Measurements from ENCODE around the gene CHAT. TPM values are rescaled to one million over a fixed set of nuclear protein-coding genes. Genes with fewer than 3 reads are reported as not detected.

The CHAT gene
- total RNA-seq, 1 experiment from 2014 or later, result not detected

DNA sequence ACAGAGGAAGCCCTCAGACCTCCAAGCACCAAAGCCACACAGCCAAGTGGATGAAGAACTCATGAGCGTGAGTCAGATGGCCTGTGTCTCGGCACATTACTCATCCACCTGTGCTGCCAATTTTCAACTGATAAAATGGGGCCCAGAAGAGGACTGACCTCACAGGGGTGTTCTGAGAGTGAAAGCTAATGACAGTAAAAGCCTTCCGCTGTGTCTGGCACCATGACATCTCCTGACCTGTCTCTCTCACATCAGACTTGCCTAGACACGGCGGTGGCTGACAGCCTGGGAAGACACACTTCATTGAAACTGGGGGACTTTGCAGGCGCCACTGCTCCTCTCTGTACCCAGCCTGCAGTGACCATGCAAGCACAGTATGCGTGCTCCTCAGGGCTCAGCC, 12.0 kb upstream of the CHAT start:
- Histone ChIP-seq H3K27me3 (ENCODE audit: insufficient read depth, low read length) (peaks cover 27% of the 10 kb centered on the region), H3K4me2 (ENCODE audit: low read length) (no peak overlapping the region), H2AFZ (ENCODE audit: low read depth, low read length, poor library complexity, severe bottlenecking) (no peak overlapping the region), H3K27ac (ENCODE audit: low read depth, low read length) (no peak overlapping the region), H4K20me1 (ENCODE audit: insufficient read depth) (no peaks in the 10 kb centered on the region), H3K4me1 (ENCODE audit: control insufficient read depth in 1 of 2, insufficient read depth in 2 of 2, low read length in 2 of 2) (peaks cover 0 to 3% of the 10 kb centered on the region in 2 experiments; a peak in 1 of 4 replicates), H3K79me2 (ENCODE audit: insufficient read depth, low read length) (no peaks in the 10 kb centered on the region), H3K9me2 (ENCODE audit: insufficient read depth) (no peaks in the 10 kb centered on the region), H3K36me3 (ENCODE audit: control insufficient read depth in 1 of 2, insufficient read depth in 2 of 2, low read length in 2 of 2) (no peaks in the 10 kb centered on the region), H3K4me3 (replicated peaks in 1 of 2; ENCODE audit: low read depth in 1 of 2, low read length in 2 of 2) (no peak overlapping the region), H3K9ac (ENCODE audit: low read length) (no peak overlapping the region), H3K9me3 (ENCODE audit: control insufficient read depth in 1 of 2, insufficient read depth in 1 of 2, low read depth in 1 of 2, low read length in 2 of 2) (no peaks in the 10 kb centered on the region)
- DNase-seq (ENCODE audit: low read depth, low spot score) (no peak), ATAC-seq (no peak)
- TF ChIP-seq EGR1 (IDR thresholded peaks at IDR 0.05; ENCODE audit: low read depth) (no peak), ZFX (IDR thresholded peaks at IDR 0.05) (no peak), CEBPB (IDR thresholded peaks at IDR 0.05; ENCODE audit: low read depth) (no peak), CTCF (IDR thresholded peaks at IDR 0.05 in 2 of 3, conservative IDR thresholded peaks at IDR 0.05 in 1 of 3; ENCODE audit: borderline replicate concordance in 1 of 3, insufficient read depth in 1 of 3, low read depth in 2 of 3, low read length in 2 of 3) (no peak), MAX (IDR thresholded peaks at IDR 0.05) (no peak), EZH2phosphoT487 (IDR thresholded peaks at IDR 0.05; ENCODE audit: borderline replicate concordance) (no peak), YY1 (IDR thresholded peaks at IDR 0.05; ENCODE audit: extremely low read depth, insufficient replicate concordance, low read depth, low read length) (no peak), FOSL1 (IDR thresholded peaks at IDR 0.05; ENCODE audit: low read depth) (no peak), ELF1 (IDR thresholded peaks at IDR 0.05; ENCODE audit: borderline replicate concordance, low read depth) (no peak), RAD21 (IDR thresholded peaks at IDR 0.05; ENCODE audit: low read depth) (no peak), ZNF274 (IDR thresholded peaks at IDR 0.05; ENCODE audit: low read depth, low read length) (no peak), JUND (IDR thresholded peaks at IDR 0.05) (no peak), POLR2A (IDR thresholded peaks at IDR 0.05; ENCODE audit: borderline replicate concordance, extremely low read depth, insufficient read depth, insufficient read length) (no peak)
- TF ChIP-seq, protein P1, sequence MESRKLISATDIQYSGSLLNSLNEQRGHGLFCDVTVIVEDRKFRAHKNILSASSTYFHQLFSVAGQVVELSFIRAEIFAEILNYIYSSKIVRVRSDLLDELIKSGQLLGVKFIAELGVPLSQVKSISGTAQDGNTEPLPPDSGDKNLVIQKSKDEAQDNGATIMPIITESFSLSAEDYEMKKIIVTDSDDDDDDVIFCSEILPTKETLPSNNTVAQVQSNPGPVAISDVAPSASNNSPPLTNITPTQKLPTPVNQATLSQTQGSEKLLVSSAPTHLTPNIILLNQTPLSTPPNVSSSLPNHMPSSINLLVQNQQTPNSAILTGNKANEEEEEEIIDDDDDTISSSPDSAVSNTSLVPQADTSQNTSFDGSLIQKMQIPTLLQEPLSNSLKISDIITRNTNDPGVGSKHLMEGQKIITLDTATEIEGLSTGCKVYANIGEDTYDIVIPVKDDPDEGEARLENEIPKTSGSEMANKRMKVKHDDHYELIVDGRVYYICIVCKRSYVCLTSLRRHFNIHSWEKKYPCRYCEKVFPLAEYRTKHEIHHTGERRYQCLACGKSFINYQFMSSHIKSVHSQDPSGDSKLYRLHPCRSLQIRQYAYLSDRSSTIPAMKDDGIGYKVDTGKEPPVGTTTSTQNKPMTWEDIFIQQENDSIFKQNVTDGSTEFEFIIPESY (IDR thresholded peaks at IDR 0.05; ENCODE audit: extremely low read depth, insufficient replicate concordance, low read length), result no peak
- ChIA-PET POLR2A (no interaction called here), RAD21 (ENCODE audit: low non-redundant PET in 1 of 2, low total read pairs in 2 of 2, uncharacterized antibody in 2 of 2, unreplicated experiment in 2 of 2) (no interaction called here), CTCF (no interaction called here)
- intact Hi-C loops (cut with micrococcal nuclease), result no loop called here
- BruUV-seq (replicated peaks), result no TSS peak

Data from HCT116 (cell line).